ENCODE results near the gene NRGN. TPM values are rescaled to one million over a fixed set of nuclear protein-coding genes. Genes with fewer than 3 reads are reported as not detected.

Gene NRGN
- total RNA-seq, 2 donors from 2014 or later = 4.7 to 8.9 TPM

GRCh38 chr11:124740277-124740882 lies 638 bp downstream of the NRGN start:
- no peak overlapping the region for H3K27ac ChIP-seq (ENCODE audit: low read depth, low read length)
- no peak overlapping the region for H3K27ac Mint-ChIP-seq
- no peaks in the 10 kb centered on the region for H3K9me3 ChIP-seq (ENCODE audit: control insufficient read depth, low read length)
- peaks cover 6% of the 10 kb centered on the region for H3K4me1 Mint-ChIP-seq
- H3K27me3 Mint-ChIP-seq (ENCODE audit: insufficient read depth) = peaks cover 99% of the 10 kb centered on the region
- peak overlapping the region; percentile 73 for H3K4me3 ChIP-seq (ENCODE audit: low read length)
- TF ChIP-seq, protein P1, sequence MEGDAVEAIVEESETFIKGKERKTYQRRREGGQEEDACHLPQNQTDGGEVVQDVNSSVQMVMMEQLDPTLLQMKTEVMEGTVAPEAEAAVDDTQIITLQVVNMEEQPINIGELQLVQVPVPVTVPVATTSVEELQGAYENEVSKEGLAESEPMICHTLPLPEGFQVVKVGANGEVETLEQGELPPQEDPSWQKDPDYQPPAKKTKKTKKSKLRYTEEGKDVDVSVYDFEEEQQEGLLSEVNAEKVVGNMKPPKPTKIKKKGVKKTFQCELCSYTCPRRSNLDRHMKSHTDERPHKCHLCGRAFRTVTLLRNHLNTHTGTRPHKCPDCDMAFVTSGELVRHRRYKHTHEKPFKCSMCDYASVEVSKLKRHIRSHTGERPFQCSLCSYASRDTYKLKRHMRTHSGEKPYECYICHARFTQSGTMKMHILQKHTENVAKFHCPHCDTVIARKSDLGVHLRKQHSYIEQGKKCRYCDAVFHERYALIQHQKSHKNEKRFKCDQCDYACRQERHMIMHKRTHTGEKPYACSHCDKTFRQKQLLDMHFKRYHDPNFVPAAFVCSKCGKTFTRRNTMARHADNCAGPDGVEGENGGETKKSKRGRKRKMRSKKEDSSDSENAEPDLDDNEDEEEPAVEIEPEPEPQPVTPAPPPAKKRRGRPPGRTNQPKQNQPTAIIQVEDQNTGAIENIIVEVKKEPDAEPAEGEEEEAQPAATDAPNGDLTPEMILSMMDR (conservative IDR thresholded peaks at IDR 0.05) = peak; percentile 62
- WGBS, 2 experiments (ENCODE audit: insufficient coverage in 1 of 2, insufficient read length in 1 of 2) = 7 to 9% methylated on average over 13 to 37 of the region's 37 CpGs
- H3K36me3 Mint-ChIP-seq (ENCODE audit: low read depth) = no peaks in the 10 kb centered on the region
- H3K9me3 Mint-ChIP-seq = no peaks in the 10 kb centered on the region
- peak; percentile 78 for DNase-seq
- H3K4me1 ChIP-seq (ENCODE audit: control insufficient read depth, insufficient read depth, low read length) = no peaks in the 10 kb centered on the region
- H3K4me3 Mint-ChIP-seq = peak overlapping the region; percentile 57
- peaks cover 96% of the 10 kb centered on the region for H3K27me3 ChIP-seq (ENCODE audit: control insufficient read depth, insufficient read depth, low read length, poor library complexity, severe bottlenecking)
- no peaks in the 10 kb centered on the region for H3K36me3 ChIP-seq (ENCODE audit: control insufficient read depth, insufficient read depth, low read length)
- H3K9ac ChIP-seq (ENCODE audit: extremely low read depth, low read length, poor library complexity, severe bottlenecking) = no peak overlapping the region

- Histone ChIP-seq H3K36me3 (ENCODE audit: control insufficient read depth, insufficient read depth, low read length) (no peaks in the 10 kb centered on the region), H3K27ac (ENCODE audit: low read depth, low read length) (no peak overlapping the region), H3K4me1 (ENCODE audit: control insufficient read depth, insufficient read depth, low read length) (no peaks in the 10 kb centered on the region), H3K4me3 (ENCODE audit: low read length) (no peak overlapping the region), H3K9ac (ENCODE audit: extremely low read depth, low read length, poor library complexity, severe bottlenecking) (no peak overlapping the region), H3K27me3 (ENCODE audit: control insufficient read depth, insufficient read depth, low read length, poor library complexity, severe bottlenecking) (peaks cover 94% of the 10 kb centered on the region), H3K9me3 (ENCODE audit: control insufficient read depth, low read length) (no peaks in the 10 kb centered on the region)
- Mint-ChIP-seq H3K4me1 (peaks cover 11% of the 10 kb centered on the region), H3K9me3 (no peaks in the 10 kb centered on the region), H3K27ac (no peak overlapping the region), H3K36me3 (ENCODE audit: low read depth) (no peaks in the 10 kb centered on the region), H3K4me3 (no peak overlapping the region), H3K27me3 (ENCODE audit: insufficient read depth) (peaks cover 97% of the 10 kb centered on the region)
- WGBS, 2 experiments (ENCODE audit: insufficient coverage in 1 of 2, insufficient read length in 1 of 2) = 83 to 88% methylated on average over 2 of the region's 2 CpGs
- TF ChIP-seq, protein P1 (conservative IDR thresholded peaks at IDR 0.05) = no peak
- no peak for DNase-seq
These were observed 2.8 kb downstream of the NRGN start for GRCh38 chr11:124742555-124742954.

- no peaks in the 10 kb centered on the region for H3K36me3 ChIP-seq (ENCODE audit: control insufficient read depth, insufficient read depth, low read length)
- peaks cover 94% of the 10 kb centered on the region for H3K27me3 ChIP-seq (ENCODE audit: control insufficient read depth, insufficient read depth, low read length, poor library complexity, severe bottlenecking)
- no peaks in the 10 kb centered on the region for H3K4me1 ChIP-seq (ENCODE audit: control insufficient read depth, insufficient read depth, low read length)
- H3K9me3 ChIP-seq (ENCODE audit: control insufficient read depth, low read length) = no peaks in the 10 kb centered on the region
- TF ChIP-seq, protein P1 (conservative IDR thresholded peaks at IDR 0.05) = no peak
- Mint-ChIP-seq H3K27ac (no peak overlapping the region), H3K9me3 (no peaks in the 10 kb centered on the region), H3K4me1 (peaks cover 11% of the 10 kb centered on the region), H3K4me3 (no peak overlapping the region), H3K27me3 (ENCODE audit: insufficient read depth) (peaks cover 97% of the 10 kb centered on the region), H3K36me3 (ENCODE audit: low read depth) (no peaks in the 10 kb centered on the region)
- DNase-seq = no peak
- no peak overlapping the region for H3K9ac ChIP-seq (ENCODE audit: extremely low read depth, low read length, poor library complexity, severe bottlenecking)
- H3K27ac ChIP-seq (ENCODE audit: low read depth, low read length) = no peak overlapping the region
- no peak overlapping the region for H3K4me3 ChIP-seq (ENCODE audit: low read length)
- 69 to 70% methylated on average over 2 to 6 of the region's 6 CpGs for WGBS, 2 experiments (ENCODE audit: insufficient coverage in 1 of 2, insufficient read length in 1 of 2)
These were observed 3.3 kb downstream of the NRGN start for GRCh38 chr11:124743050-124743449.

All from endodermal cell (in vitro differentiated cells).